ENCODE results near the gene TDRD5.

Gene TDRD5

GRCh38 chr1:179591592-179592580, at the start of gene TDRD5:
Gene TDRD5 (plus strand): TSS chr1:179591832. CDS start chr1:179592616, 784 bp downstream.
- DNase-seq (ENCODE audit: low spot score), result peak; percentile 25

- DNase-seq (ENCODE audit: low spot score), result no peak
Measured at GRCh38 chr1:179545321-179545720, 46.3 kb upstream of the TDRD5 start.

GRCh38 chr1:179547021-179547535, 44.6 kb upstream of the TDRD5 start:
- DNase-seq (ENCODE audit: low spot score), result no peak

- DNase-seq (ENCODE audit: low spot score), result no peak
Measured at GRCh38 chr1:179548666-179549367, 42.8 kb upstream of the TDRD5 start.

GRCh38 chr1:179549368-179549700, 42.3 kb upstream of the TDRD5 start:
- DNase-seq (ENCODE audit: low spot score), result no peak

- peak; percentile 38 for DNase-seq (ENCODE audit: low spot score)
Measured at GRCh38 chr1:179550746-179551682, 40.6 kb upstream of the TDRD5 start.

- DNase-seq (ENCODE audit: low spot score), result no peak
Measured at GRCh38 chr1:179554427-179554826, 37.2 kb upstream of the TDRD5 start.

- DNase-seq (ENCODE audit: low spot score), result no peak
Measured at GRCh38 chr1:179558078-179558477, 33.6 kb upstream of the TDRD5 start.

- no peak for DNase-seq (ENCODE audit: low spot score)
Measured at GRCh38 chr1:179575497-179576314, 15.9 kb upstream of the TDRD5 start, which contains the start of gene NPHS2. Gene NPHS2 (minus strand): TSS chr1:179575948. CDS start chr1:179575864, 84 bp downstream.

GRCh38 chr1:179576509-179576908, 15.1 kb upstream of the TDRD5 start:
- DNase-seq (ENCODE audit: low spot score), result no peak

- DNase-seq (ENCODE audit: low spot score), result no peak
Measured at GRCh38 chr1:179583771-179584320, 7.8 kb upstream of the TDRD5 start.

- DNase-seq (ENCODE audit: low spot score), result peak; percentile 68
Measured at GRCh38 chr1:179586107-179586823, 5.4 kb upstream of the TDRD5 start.

GRCh38 chr1:179587336-179587735, 4.3 kb upstream of the TDRD5 start:
- no peak for DNase-seq (ENCODE audit: low spot score)

GRCh38 chr1:179588425-179589024, 3.1 kb upstream of the TDRD5 start:
- DNase-seq (ENCODE audit: low spot score), result peak; percentile 13

GRCh38 chr1:179589509-179589908, 2.1 kb upstream of the TDRD5 start:
- peak; percentile 88 for DNase-seq (ENCODE audit: low spot score)

GRCh38 chr1:179590671-179591070, 961 bp upstream of the TDRD5 start:
- DNase-seq (ENCODE audit: low spot score), result no peak

GRCh38 chr1:179591253-179591591, 410 bp upstream of the TDRD5 start:
- no peak for DNase-seq (ENCODE audit: low spot score)

- DNase-seq (ENCODE audit: low spot score), result no peak
Measured at GRCh38 chr1:179598631-179599030, 7.0 kb downstream of the TDRD5 start.

- peak; percentile 59 for DNase-seq (ENCODE audit: low spot score)
Measured at GRCh38 chr1:179599623-179600249, 8.1 kb downstream of the TDRD5 start.
